Forelimb muscle (tissue), 1 donor: ENCODE data around the gene SEMA3F. TPM values are rescaled to one million over a fixed set of nuclear protein-coding genes. Genes with fewer than 3 reads are reported as not detected.

Experiments used
- DNase-seq: peaks from one replicate; pipeline ENCODE4 v3.0.0-alpha.2; 2013; ENCODE audit warnings: low read depth
- polyA plus RNA-seq: library from polyadenylated mRNA; unstranded; fragments of 120-200 nt; gene quantifications from one replicate; pipeline ENCODE4 v1.2.1, GENCODE V29; 2013; ENCODE audit not compliant: insufficient read length

The SEMA3F gene
- polyA plus RNA-seq, 1 donor = 9.0 TPM

GRCh38 chr3:50132421-50133282 lies 22.5 kb upstream of the SEMA3F start:
- DNase-seq = no peak

- DNase-seq = no peak
These were observed 21.9 kb upstream of the SEMA3F start for GRCh38 chr3:50133283-50133615.

- no peak for DNase-seq
These were observed 20.8 kb upstream of the SEMA3F start for GRCh38 chr3:50134367-50134766.

GRCh38 chr3:50135964-50136363 lies 19.2 kb upstream of the SEMA3F start:
- DNase-seq = no peak

DNA sequence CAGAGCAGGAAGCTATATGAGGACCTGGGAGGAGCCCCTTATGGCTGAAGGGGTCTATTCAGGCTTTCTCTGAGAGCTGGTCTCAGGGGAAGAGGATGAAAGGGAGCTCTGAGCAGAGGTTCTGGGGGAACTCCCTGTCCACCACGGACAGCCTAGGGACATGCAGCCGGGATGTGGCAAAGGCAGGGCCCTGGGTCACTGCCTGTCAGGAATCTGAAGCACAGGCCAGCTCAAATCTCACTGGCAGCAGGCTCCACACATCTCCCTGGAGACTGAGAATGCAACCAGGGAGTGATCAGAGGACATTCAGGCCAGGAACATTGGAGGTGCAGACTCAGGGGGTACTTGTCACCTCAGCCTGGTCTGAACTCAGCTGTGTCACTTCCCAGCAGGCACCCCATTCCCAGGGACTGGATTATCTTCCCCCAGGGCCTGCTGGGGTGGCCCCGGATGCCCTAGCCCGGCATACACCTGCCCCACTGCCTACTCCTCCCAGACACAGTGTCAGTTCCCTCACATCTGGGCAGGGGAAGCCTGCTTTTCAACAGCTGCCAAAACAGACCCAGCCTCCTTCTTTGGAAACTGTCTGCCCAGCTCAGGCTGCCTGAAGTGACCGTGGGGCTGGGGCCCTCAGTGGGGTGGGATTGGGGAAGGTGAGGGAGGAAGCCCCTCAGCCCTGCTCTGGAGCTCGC lies 18.3 kb upstream of the SEMA3F start:
- DNase-seq = no peak

- DNase-seq = no peak
These were observed 17.6 kb upstream of the SEMA3F start for GRCh38 chr3:50137531-50137930.

- no peak for DNase-seq
These were observed 16.6 kb upstream of the SEMA3F start for GRCh38 chr3:50138266-50139200.

DNA sequence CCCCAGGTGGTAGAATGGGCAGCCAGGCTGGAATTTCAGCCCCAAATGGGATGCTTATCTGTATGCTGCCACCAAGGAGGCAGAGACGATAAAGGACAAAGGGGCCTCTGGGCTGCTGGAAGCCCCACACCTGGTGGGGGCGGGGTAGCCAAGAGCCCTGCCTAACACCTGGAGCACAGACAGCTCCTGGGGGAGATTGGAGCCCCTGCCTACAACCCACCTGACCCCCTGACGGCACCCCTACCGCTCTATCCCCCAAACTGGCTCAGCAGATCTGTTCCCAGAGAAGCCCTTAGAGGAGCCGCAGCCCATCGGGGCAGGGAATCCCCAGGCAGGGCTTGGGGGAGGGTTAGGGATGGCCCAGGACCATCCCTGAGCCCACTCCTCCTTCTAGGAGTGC lies 15.8 kb upstream of the SEMA3F start:
- DNase-seq = no peak

GRCh38 chr3:50139718-50140423 lies 15.3 kb upstream of the SEMA3F start:
- DNase-seq = no peak

DNA sequence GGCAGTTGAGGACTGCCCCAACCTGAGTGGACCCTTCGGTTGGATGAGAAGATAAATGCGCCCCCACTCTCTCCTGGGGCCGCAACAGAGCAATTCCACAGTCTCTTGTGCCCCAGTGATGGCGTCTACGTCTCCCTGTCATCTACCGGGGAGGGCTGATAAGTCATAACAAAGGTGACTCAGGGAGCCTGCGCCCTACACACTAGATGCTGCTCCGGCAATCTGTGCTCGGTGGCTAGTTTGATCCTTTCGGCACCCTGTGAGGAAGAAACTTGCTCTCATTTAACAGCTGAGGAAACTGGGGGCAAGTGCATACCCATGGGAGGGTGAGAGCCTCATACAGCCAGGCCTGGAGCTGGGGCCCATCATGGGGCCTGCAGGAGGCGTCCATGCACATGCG lies 14.1 kb upstream of the SEMA3F start:
- no peak for DNase-seq

DNA sequence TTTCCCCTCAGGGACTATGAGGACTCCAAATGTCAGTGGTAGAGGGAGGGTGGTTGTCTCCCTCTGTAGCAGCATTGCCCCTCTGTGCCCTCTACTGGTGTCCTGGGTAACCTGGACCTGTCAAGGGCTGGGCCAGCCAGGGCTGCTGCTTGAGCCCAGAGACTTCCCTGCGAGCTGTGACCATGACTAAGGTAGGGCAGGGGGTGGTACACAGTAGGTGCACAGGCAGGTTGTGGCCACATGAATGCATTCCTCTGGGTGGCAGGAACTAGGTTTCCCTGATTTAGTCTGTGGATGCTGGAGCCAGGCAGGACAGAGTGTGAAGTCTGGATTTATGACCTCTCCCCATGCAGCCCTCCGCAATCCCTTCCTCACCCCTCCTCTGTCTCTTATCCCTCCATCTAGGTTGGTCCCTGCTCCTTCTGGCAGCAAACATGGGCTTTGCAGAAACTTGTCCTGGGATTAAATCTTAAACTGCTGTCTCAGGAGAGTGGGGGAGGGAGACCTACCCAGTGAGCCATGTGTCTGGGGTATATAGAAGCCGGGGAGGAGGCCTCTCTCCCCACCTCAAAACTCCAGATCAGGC lies 8.7 kb upstream of the SEMA3F start:
- DNase-seq = no peak

DNA sequence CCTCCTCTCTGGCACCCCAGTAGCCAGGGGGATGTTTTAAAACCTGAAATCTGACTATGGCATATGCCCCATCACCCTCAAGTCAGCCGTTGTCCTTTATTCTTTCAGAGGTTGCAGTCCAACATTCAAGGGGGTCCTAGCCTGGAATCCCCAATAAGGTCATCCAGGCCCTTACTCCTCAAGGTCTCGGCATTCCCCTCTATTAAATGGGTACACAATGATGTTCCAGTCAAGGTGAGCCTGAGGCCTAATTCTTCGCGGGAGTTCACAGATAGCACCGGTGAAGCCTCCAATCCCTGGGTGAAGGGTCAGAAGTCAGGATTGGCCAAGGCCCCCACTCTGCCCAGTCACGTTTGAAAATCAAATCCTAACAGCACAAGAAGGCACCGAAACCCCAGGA lies 8.1 kb upstream of the SEMA3F start:
- DNase-seq = no peak

DNA sequence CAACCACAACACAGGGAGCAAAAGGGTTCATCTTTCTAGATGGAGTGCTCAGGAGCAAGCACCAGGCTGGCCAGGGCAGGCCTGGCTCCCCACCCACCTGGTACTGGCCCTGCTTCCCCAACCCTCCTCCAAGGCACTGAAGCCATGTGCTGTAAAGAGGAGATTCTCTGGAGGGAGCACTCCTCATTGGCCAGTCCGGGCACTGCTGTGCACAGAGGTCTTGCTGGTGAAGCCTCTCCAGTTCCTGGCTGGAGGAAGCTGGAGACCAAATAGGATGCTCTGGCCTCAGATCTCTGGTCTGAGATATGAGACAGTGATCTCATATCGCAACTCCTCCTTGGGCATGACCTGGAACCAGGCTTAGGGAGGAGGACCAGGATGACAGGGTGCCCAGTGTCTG lies 7.7 kb upstream of the SEMA3F start:
- no peak for DNase-seq

DNA sequence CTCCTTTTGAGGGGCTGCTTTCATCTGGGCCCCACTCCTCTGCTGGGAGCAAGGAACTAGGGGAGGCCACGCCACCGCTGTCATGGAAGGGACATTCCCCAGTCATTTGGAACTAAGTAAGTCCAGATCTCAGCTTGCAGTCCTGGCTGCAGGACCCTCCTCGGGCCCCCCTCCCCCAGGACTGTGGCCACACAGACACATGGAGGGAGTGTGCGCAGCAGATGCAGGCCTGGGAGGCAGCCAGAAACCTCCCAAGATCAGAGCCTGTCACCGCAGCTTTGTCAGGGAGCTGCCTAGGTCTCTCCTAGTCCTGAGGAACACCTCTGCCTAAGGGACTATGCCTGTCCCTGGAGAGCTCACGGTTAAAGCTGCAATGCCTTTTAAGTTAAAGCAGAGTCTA lies 7.3 kb upstream of the SEMA3F start:
- no peak for DNase-seq

GRCh38 chr3:50150404-50150750 lies 4.7 kb upstream of the SEMA3F start:
- no peak for DNase-seq

- no peak for DNase-seq
These were observed 4.0 kb upstream of the SEMA3F start for GRCh38 chr3:50150863-50151686.

GRCh38 chr3:50151728-50152127 lies 3.4 kb upstream of the SEMA3F start:
- DNase-seq = no peak

- DNase-seq = no peak
These were observed 1.2 kb upstream of the SEMA3F start for GRCh38 chr3:50153782-50154475.

GRCh38 chr3:50154476-50154839 lies 666 bp upstream of the SEMA3F start:
- no peak for DNase-seq

DNA sequence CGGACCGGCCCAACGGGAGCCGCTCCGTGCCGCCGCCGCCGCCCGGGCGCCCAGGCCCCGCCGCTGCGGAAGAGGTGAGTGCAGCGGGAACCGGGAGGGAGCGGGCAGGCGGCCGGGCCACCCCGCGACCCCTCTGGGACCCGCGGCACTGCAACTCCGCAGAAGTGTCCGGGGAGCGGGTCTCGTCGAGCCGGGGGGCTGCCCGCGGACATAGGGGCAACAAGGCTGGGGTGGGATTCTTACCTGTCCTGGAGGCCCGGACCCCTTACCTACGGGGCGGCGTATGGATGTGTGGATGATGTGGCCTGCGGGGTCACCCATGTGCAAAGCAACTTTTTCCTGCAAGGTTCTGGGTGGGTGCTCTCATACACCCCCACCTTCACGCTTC lies 361 bp downstream of the SEMA3F start:
- DNase-seq = no peak
